Measurements from ENCODE around the gene UQCRH.

DNA sequence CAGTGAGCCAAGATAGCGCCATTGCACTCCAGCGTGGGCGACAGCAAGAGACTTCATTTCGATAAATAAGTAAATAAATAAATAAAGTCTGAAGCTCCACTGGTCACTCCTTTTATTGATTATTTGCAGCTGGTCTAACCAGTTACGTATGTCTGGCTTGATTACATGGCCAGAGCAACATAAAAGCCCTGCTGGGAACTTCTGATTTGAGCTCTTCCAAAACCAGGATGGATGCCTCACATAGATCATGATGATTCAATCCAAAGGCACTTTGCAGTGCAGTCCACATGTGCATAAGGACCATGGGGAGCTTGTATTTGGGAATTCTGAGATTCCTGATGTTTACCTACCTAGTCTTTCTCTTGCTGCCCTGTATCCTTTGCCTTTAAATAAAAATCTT, 61.1 kb downstream of the UQCRH start:
- TF ChIP-seq, protein P1, sequence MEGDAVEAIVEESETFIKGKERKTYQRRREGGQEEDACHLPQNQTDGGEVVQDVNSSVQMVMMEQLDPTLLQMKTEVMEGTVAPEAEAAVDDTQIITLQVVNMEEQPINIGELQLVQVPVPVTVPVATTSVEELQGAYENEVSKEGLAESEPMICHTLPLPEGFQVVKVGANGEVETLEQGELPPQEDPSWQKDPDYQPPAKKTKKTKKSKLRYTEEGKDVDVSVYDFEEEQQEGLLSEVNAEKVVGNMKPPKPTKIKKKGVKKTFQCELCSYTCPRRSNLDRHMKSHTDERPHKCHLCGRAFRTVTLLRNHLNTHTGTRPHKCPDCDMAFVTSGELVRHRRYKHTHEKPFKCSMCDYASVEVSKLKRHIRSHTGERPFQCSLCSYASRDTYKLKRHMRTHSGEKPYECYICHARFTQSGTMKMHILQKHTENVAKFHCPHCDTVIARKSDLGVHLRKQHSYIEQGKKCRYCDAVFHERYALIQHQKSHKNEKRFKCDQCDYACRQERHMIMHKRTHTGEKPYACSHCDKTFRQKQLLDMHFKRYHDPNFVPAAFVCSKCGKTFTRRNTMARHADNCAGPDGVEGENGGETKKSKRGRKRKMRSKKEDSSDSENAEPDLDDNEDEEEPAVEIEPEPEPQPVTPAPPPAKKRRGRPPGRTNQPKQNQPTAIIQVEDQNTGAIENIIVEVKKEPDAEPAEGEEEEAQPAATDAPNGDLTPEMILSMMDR (IDR thresholded peaks at IDR 0.05; ENCODE audit: low read length), result no peak
- TF ChIP-seq EZH2 (IDR thresholded peaks at IDR 0.05; ENCODE audit: borderline replicate concordance, low read length), result no peak
